Hepatocyte (in vitro differentiated cells): ENCODE results near the gene RANBP1. TPM values are rescaled to one million over a fixed set of nuclear protein-coding genes. Genes with fewer than 3 reads are reported as not detected.

Experiments used
- DNase-seq: peaks from one replicate; pipeline ENCODE4 v3.0.0-alpha.2; 2016; ENCODE audit warnings: low spot score
- H2AFZ ChIP-seq: fragments of 200-600 bp; sonication (generic); 2 replicates; pipeline ENCODE4 v1.6.0; 2016; ENCODE audit warnings: antibody characterized with exemption, mild to moderate bottlenecking
- H3K27ac ChIP-seq: fragments of 200-600 bp; sonication (generic); 2 replicates; pipeline ENCODE4 v1.5.1; 2016; ENCODE audit warnings: mild to moderate bottlenecking
- H3K27me3 ChIP-seq: fragments of 200-600 bp; sonication (generic); 2 replicates; pipeline ENCODE4 v1.6.1; 2016
- H3K36me3 ChIP-seq: fragments of 200-600 bp; sonication (generic); replicated peaks from 2 replicates; pipeline ENCODE4 v1.5.1; 2016; ENCODE audit warnings: low read depth; ENCODE audit not compliant: insufficient read depth
- H3K4me1 ChIP-seq: fragments of 200-600 bp; sonication (generic); 2 replicates; pipeline ENCODE4 v1.5.1; 2016; ENCODE audit warnings: mild to moderate bottlenecking, moderate library complexity; ENCODE audit not compliant: insufficient read depth
- H3K4me2 ChIP-seq: fragments of 200-600 bp; sonication (generic); 2 replicates; pipeline ENCODE4 v1.6.0; 2016
- H3K4me3 ChIP-seq: fragments of 200-600 bp; sonication (generic); 2 replicates; pipeline ENCODE4 v1.5.1; 2016; ENCODE audit warnings: mild to moderate bottlenecking
- H3K79me2 ChIP-seq: fragments of 200-600 bp; sonication (generic); 2 replicates; pipeline ENCODE4 v1.6.0; 2017; ENCODE audit warnings: mild to moderate bottlenecking
- H3K9me2 ChIP-seq: fragments of 200-600 bp; sonication (generic); replicated peaks from 2 replicates; pipeline ENCODE4 v1.6.0; 2017; ENCODE audit warnings: mild to moderate bottlenecking; ENCODE audit not compliant: insufficient read depth
- H3K9me3 ChIP-seq: fragments of 200-600 bp; sonication (generic); 2 replicates; pipeline ENCODE4 v1.5.1; 2016; ENCODE audit warnings: low read depth, mild to moderate bottlenecking
- H4K20me1 ChIP-seq: fragments of 200-600 bp; sonication (generic); 2 replicates; pipeline ENCODE4 v1.6.0; 2016; ENCODE audit warnings: mild to moderate bottlenecking; ENCODE audit not compliant: insufficient read depth, poor library complexity, severe bottlenecking
- CTCF ChIP-seq: fragments of 200-600 bp; sonication (generic); IDR thresholded peaks from 2 replicates; pipeline ENCODE4 v1.5.1; 2016; ENCODE audit warnings: antibody characterized with exemption, mild to moderate bottlenecking; ENCODE audit not compliant: poor library complexity
- EZH2 ChIP-seq: fragments of 200-600 bp; sonication (generic); IDR thresholded peaks from 2 replicates; pipeline ENCODE4 v1.6.1; 2016; ENCODE audit warnings: antibody characterized with exemption, mild to moderate bottlenecking, borderline replicate concordance
- EZH2phosphoT487 ChIP-seq: fragments of 200-600 bp; sonication (generic); IDR thresholded peaks from one replicate; pipeline ENCODE4 v1.6.1; 2018; ENCODE audit warnings: antibody characterized with exemption, mild to moderate bottlenecking, low read depth, moderate library complexity; ENCODE audit not compliant: unreplicated experiment, severe bottlenecking
- WGBS: methylation state at CpG from one replicate; pipeline ENCODE4 v1.1.6; 2016; ENCODE audit warnings: low lambda C conversion rate; ENCODE audit errors: missing lambda C conversion rate; 5-methylcytosine and 5-hydroxymethylcytosine counted together
- polyA plus RNA-seq: library from polyadenylated mRNA; unstranded; fragments of >200 nt; fragmentation: Nextera tagmentation; extraction: Ambion mirVana; gene quantifications from 2 replicates; pipeline ENCODE4 v1.2.1, GENCODE V29; 2016
- total RNA-seq: library from RNA; depleted of rRNA; stranded (reverse); fragments of >200 nt; gene quantifications from 2 replicates; pipeline ENCODE4 v1.2.3, GENCODE V29; 2014

RANBP1 gene
- total and polyA plus RNA-seq, 2 experiments from 2014 or later = 189 to 227 TPM

- no peak for TF ChIP-seq EZH2phosphoT487
- no peak for TF ChIP-seq CTCF
- TF ChIP-seq EZH2 = no peak
- WGBS = 93% methylated on average over 13 of the region's 13 CpGs
- no peaks in the 10 kb centered on the region for H3K4me1 ChIP-seq
- H2AFZ ChIP-seq = no peak overlapping the region
- H4K20me1 ChIP-seq = no peaks in the 10 kb centered on the region
- no peak overlapping the region for H3K27ac ChIP-seq
- no peak for DNase-seq
- no peaks in the 10 kb centered on the region for H3K9me2 ChIP-seq
- H3K9me3 ChIP-seq = no peaks in the 10 kb centered on the region
- H3K36me3 ChIP-seq = no peaks in the 10 kb centered on the region
- H3K79me2 ChIP-seq = peaks cover 2% of the 10 kb centered on the region
- no peaks in the 10 kb centered on the region for H3K27me3 ChIP-seq
- H3K4me2 ChIP-seq = no peak overlapping the region
- no peak overlapping the region for H3K4me3 ChIP-seq
Observed at GRCh38 chr22:20107951-20108756, 7.8 kb upstream of the RANBP1 start.

GRCh38 chr22:20108757-20109230, 7.1 kb upstream of the RANBP1 start:
- H3K27me3 ChIP-seq = no peaks in the 10 kb centered on the region
- H3K9me3 ChIP-seq = no peaks in the 10 kb centered on the region
- no peaks in the 10 kb centered on the region for H3K79me2 ChIP-seq
- no peak for DNase-seq
- H3K4me1 ChIP-seq = no peaks in the 10 kb centered on the region
- no peaks in the 10 kb centered on the region for H3K9me2 ChIP-seq
- H3K27ac ChIP-seq = no peak overlapping the region
- H3K36me3 ChIP-seq = no peaks in the 10 kb centered on the region
- H3K4me2 ChIP-seq = no peak overlapping the region
- no peak for TF ChIP-seq CTCF
- no peak for TF ChIP-seq EZH2phosphoT487
- no peak for TF ChIP-seq EZH2
- no peak overlapping the region for H3K4me3 ChIP-seq
- H2AFZ ChIP-seq = no peak overlapping the region
- no peaks in the 10 kb centered on the region for H4K20me1 ChIP-seq
- WGBS = 92% methylated on average over 12 of the region's 12 CpGs

- Histone ChIP-seq H4K20me1 (no peaks in the 10 kb centered on the region), H3K4me2 (no peak overlapping the region), H2AFZ (no peak overlapping the region), H3K9me2 (no peaks in the 10 kb centered on the region), H3K27ac (no peak overlapping the region), H3K4me1 (no peaks in the 10 kb centered on the region), H3K27me3 (no peaks in the 10 kb centered on the region), H3K4me3 (no peak overlapping the region), H3K79me2 (no peaks in the 10 kb centered on the region), H3K9me3 (no peaks in the 10 kb centered on the region), H3K36me3 (no peaks in the 10 kb centered on the region)
- WGBS = 93% methylated on average over 23 of the region's 23 CpGs
- no peak for DNase-seq
- TF ChIP-seq EZH2 (no peak), EZH2phosphoT487 (no peak), CTCF (no peak)
Observed at GRCh38 chr22:20109411-20110358, 6.2 kb upstream of the RANBP1 start.
